Trophoblast cell (in vitro differentiated cells and primary cell): ENCODE data around the gene NPFFR2.

Experiments
- DNase-seq, 2 donors: peaks; one replicate each; pipeline ENCODE4 v3.0.0-alpha.2; 2016
- H2AFZ ChIP-seq: 2 replicates; pipeline ENCODE4 v1.6.1; 2013; ENCODE audit warnings: low read length, moderate library complexity, mild to moderate bottlenecking; ENCODE audit not compliant: insufficient read depth, poor library complexity
- H2AK5ac ChIP-seq: 2 replicates; pipeline ENCODE4 v1.6.1; 2013; ENCODE audit warnings: mild to moderate bottlenecking, low read length
- H2BK120ac ChIP-seq: 2 replicates; pipeline ENCODE4 v1.6.1; 2013; ENCODE audit warnings: low read length, mild to moderate bottlenecking, moderate library complexity; ENCODE audit not compliant: insufficient read depth, poor library complexity
- H2BK12ac ChIP-seq: 2 replicates; pipeline ENCODE4 v1.6.1; 2013; ENCODE audit warnings: mild to moderate bottlenecking, low read length, moderate library complexity
- H2BK5ac ChIP-seq: 2 replicates; pipeline ENCODE4 v1.6.1; 2013; ENCODE audit warnings: low read length, low read depth, moderate library complexity, mild to moderate bottlenecking; ENCODE audit not compliant: poor library complexity
- H3K14ac ChIP-seq: 2 replicates; pipeline ENCODE4 v1.6.1; 2013; ENCODE audit warnings: mild to moderate bottlenecking, low read length
- H3K18ac ChIP-seq: 2 replicates; pipeline ENCODE4 v1.6.1; 2013; ENCODE audit warnings: mild to moderate bottlenecking, low read length
- H3K23ac ChIP-seq: 2 replicates; pipeline ENCODE4 v1.6.1; 2013; ENCODE audit warnings: low read length
- H3K27ac ChIP-seq: 2 replicates; pipeline ENCODE4 v1.5.1; 2013; ENCODE audit warnings: low read depth, mild to moderate bottlenecking, inconsistent platforms, low read length, moderate library complexity
- H3K27me3 ChIP-seq: 2 replicates; pipeline ENCODE4 v1.6.1; 2013; ENCODE audit warnings: inconsistent platforms, mild to moderate bottlenecking, low read length, moderate library complexity; ENCODE audit not compliant: insufficient read depth
- H3K36me3 ChIP-seq, 2 experiments: 1 replicate in 1 of 2; 2 replicates in 1 of 2; pipeline ENCODE4 v1.6.1; 2013; ENCODE audit warnings: low read length in 2 of 2, mild to moderate bottlenecking in 2 of 2, moderate library complexity in 1 of 2; ENCODE audit not compliant: insufficient read depth in 2 of 2, control insufficient read depth in 1 of 2
- H3K4ac ChIP-seq: 2 replicates; pipeline ENCODE4 v1.6.1; 2013; ENCODE audit warnings: low read depth, mild to moderate bottlenecking, low read length, moderate library complexity
- H3K4me1 ChIP-seq, 2 experiments: 1 replicate in 1 of 2; 2 replicates in 1 of 2; pipeline ENCODE4 v1.6.1; 2013; ENCODE audit warnings: low read length in 2 of 2, mild to moderate bottlenecking in 2 of 2, moderate library complexity in 1 of 2; ENCODE audit not compliant: insufficient read depth in 2 of 2, control insufficient read depth in 1 of 2
- H3K4me2 ChIP-seq: 2 replicates; pipeline ENCODE4 v1.6.1; 2013; ENCODE audit warnings: inconsistent platforms, mild to moderate bottlenecking, low read length, moderate library complexity
- H3K4me3 ChIP-seq: 2 replicates; pipeline ENCODE4 v1.5.1; 2013; ENCODE audit warnings: mild to moderate bottlenecking, low read depth, low read length, inconsistent platforms
- H3K79me1 ChIP-seq: one replicate; pipeline ENCODE4 v1.6.1; 2013; ENCODE audit warnings: low read length
- H3K79me2 ChIP-seq: 2 replicates; pipeline ENCODE4 v1.6.1; 2013; ENCODE audit warnings: low read length, mild to moderate bottlenecking; ENCODE audit not compliant: control insufficient read depth, insufficient read depth, poor library complexity
- H3K9ac ChIP-seq: 2 replicates; pipeline ENCODE4 v1.6.1; 2013; ENCODE audit warnings: mild to moderate bottlenecking, low read length
- H3K9me3 ChIP-seq: 2 replicates; pipeline ENCODE4 v1.6.1; 2013; ENCODE audit warnings: low read depth, mild to moderate bottlenecking, control low read depth, inconsistent platforms, low read length; ENCODE audit not compliant: insufficient read depth
- H4K12ac ChIP-seq: 2 replicates; pipeline ENCODE4 v1.6.1; 2013; ENCODE audit warnings: low read depth, mild to moderate bottlenecking, low read length, moderate library complexity
- H4K8ac ChIP-seq: 2 replicates; pipeline ENCODE4 v1.6.1; 2013; ENCODE audit warnings: low read depth, mild to moderate bottlenecking, low read length, moderate library complexity
- H4K91ac ChIP-seq: one replicate; pipeline ENCODE4 v1.6.1; 2013; ENCODE audit warnings: low read depth, mild to moderate bottlenecking, low read length, moderate library complexity
- WGBS: extraction: QIAGEN DNeasy Blood & Tissue Kit; methylation state at CpG from one replicate; pipeline ENCODE4 v1.1.7; 2013; ENCODE audit warnings: missing lambda C conversion rate; ENCODE audit not compliant: insufficient read length, insufficient coverage; ENCODE audit errors: extremely low coverage; 5-methylcytosine and 5-hydroxymethylcytosine counted together

Gene NPFFR2

GRCh38 chr4:72110886-72111285, 79.1 kb downstream of the NPFFR2 start:
- Histone ChIP-seq H4K8ac (no peak overlapping the region), H3K27me3 (no peaks in the 10 kb centered on the region), H3K27ac (no peak overlapping the region)

GRCh38 chr4:72111863-72112262, 80.1 kb downstream of the NPFFR2 start:
- no peaks in the 10 kb centered on the region for H3K9me3 ChIP-seq
- no peaks in the 10 kb centered on the region for H3K79me2 ChIP-seq

More at GRCh38 chr4:72110886-72111285, 79.1 kb downstream of the NPFFR2 start:
- Histone ChIP-seq H2AK5ac (no peak overlapping the region), H3K14ac (no peak overlapping the region), H3K9me3 (no peaks in the 10 kb centered on the region), H3K4me1 (peaks cover 0 to 1% of the 10 kb centered on the region in 2 experiments), H3K4ac (no peak overlapping the region), H3K79me2 (no peaks in the 10 kb centered on the region), H3K79me1 (no peaks in the 10 kb centered on the region), H3K4me3 (no peak overlapping the region), H3K4me2 (no peak overlapping the region), H3K9ac (no peak overlapping the region), H3K23ac (no peak overlapping the region), H4K12ac (no peak overlapping the region), H4K91ac (no peak overlapping the region), H3K36me3 (no peaks in the 10 kb centered on the region), H2BK12ac (no peak overlapping the region), H2AFZ (no peak overlapping the region), H3K18ac (no peak overlapping the region), H2BK5ac (no peak overlapping the region), H2BK120ac (no peak overlapping the region)
- no CpG with 5 or more reads among the region's 1 CpG for WGBS
- DNase-seq: peak; percentile 29 to 91

DNA sequence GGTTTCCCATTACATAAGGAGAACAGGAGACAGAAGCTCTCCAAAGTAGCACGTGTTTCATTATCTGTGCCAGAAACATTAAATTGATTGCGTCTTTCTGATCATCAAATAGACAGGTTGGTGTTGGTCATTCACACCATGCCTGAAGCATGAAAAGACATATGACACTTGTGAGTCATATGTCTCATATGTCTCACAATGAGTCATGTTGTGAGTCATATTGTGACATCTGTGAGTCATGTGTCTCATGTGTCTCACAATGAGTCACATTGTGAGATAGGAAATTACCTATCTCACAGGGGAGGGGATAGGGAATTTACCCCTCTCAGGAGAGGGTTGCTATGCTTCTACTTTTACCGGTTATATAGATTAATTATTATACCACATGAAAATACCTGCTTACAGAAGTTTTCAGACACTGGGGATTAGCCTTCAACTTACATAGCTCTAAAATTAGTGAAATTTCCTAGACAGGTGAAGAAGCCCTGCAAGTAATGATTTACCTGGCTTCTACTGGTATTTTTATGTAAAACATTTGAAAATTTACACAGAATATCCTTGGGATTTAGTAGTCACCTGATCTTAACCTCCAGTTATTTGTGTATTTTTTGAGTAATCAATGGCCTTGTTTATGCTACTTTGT, 80.8 kb downstream of the NPFFR2 start:
- Histone ChIP-seq H3K4me1 (peaks cover 0 to 1% of the 10 kb centered on the region in 2 experiments), H3K9me3 (no peaks in the 10 kb centered on the region), H2AK5ac (no peak overlapping the region), H3K23ac (no peak overlapping the region), H2AFZ (no peak overlapping the region), H4K8ac (no peak overlapping the region), H3K9ac (no peak overlapping the region), H3K4ac (no peak overlapping the region), H4K12ac (no peak overlapping the region), H3K27me3 (no peaks in the 10 kb centered on the region), H3K18ac (no peak overlapping the region), H3K4me3 (no peak overlapping the region), H3K36me3 (no peaks in the 10 kb centered on the region), H2BK120ac (no peak overlapping the region), H3K79me2 (no peaks in the 10 kb centered on the region), H2BK12ac (no peak overlapping the region), H3K14ac (no peak overlapping the region), H3K27ac (no peak overlapping the region), H2BK5ac (no peak overlapping the region), H3K79me1 (no peaks in the 10 kb centered on the region), H4K91ac (no peak overlapping the region), H3K4me2 (no peak overlapping the region)
- peak; percentile 78 to 96 for DNase-seq
- no CpG with 5 or more reads among the region's 3 CpGs for WGBS

More at GRCh38 chr4:72111863-72112262, 80.1 kb downstream of the NPFFR2 start:
- no peak for DNase-seq
- Histone ChIP-seq H3K23ac (no peak overlapping the region), H3K27ac (no peak overlapping the region), H4K91ac (no peak overlapping the region), H2AFZ (no peak overlapping the region), H3K79me1 (no peaks in the 10 kb centered on the region), H3K4me1 (peaks cover 0 to 1% of the 10 kb centered on the region in 2 experiments), H2AK5ac (no peak overlapping the region), H2BK12ac (no peak overlapping the region), H3K36me3 (no peaks in the 10 kb centered on the region), H3K27me3 (no peaks in the 10 kb centered on the region), H3K4ac (no peak overlapping the region), H4K12ac (no peak overlapping the region), H3K9ac (no peak overlapping the region), H3K4me2 (no peak overlapping the region), H3K18ac (no peak overlapping the region), H2BK5ac (no peak overlapping the region), H4K8ac (no peak overlapping the region), H2BK120ac (no peak overlapping the region), H3K4me3 (no peak overlapping the region), H3K14ac (no peak overlapping the region)

- DNase-seq: no peak
- H3K4ac ChIP-seq: no peak overlapping the region
- no peak overlapping the region for H3K23ac ChIP-seq
- H4K8ac ChIP-seq: no peak overlapping the region
- no peak overlapping the region for H2AFZ ChIP-seq
- peaks cover 9 to 10% of the 10 kb centered on the region in 2 experiments for H3K4me1 ChIP-seq
- no peak overlapping the region for H2BK12ac ChIP-seq
- H3K9me3 ChIP-seq: no peaks in the 10 kb centered on the region
- H4K12ac ChIP-seq: no peak overlapping the region
- H2BK5ac ChIP-seq: no peak overlapping the region
- no peak overlapping the region for H2AK5ac ChIP-seq
- H3K18ac ChIP-seq: no peak overlapping the region
- no peaks in the 10 kb centered on the region for H3K79me2 ChIP-seq
- no peaks in the 10 kb centered on the region for H3K36me3 ChIP-seq
- no peak overlapping the region for H3K9ac ChIP-seq
- H3K27ac ChIP-seq: no peak overlapping the region
- no CpG with 5 or more reads among the region's 3 CpGs for whole genome bisulfite sequencing
- no peak overlapping the region for H3K14ac ChIP-seq
- H3K4me3 ChIP-seq: no peak overlapping the region
- H2BK120ac ChIP-seq: no peak overlapping the region
- H3K27me3 ChIP-seq: no peaks in the 10 kb centered on the region
- H3K79me1 ChIP-seq: peaks cover 3% of the 10 kb centered on the region
- no peak overlapping the region for H3K4me2 ChIP-seq
- no peak overlapping the region for H4K91ac ChIP-seq
These were observed 86.2 kb downstream of the NPFFR2 start for GRCh38 chr4:72118017-72118416.
